Medulla oblongata (tissue), 1 donor: ENCODE measurements around the gene TMEM121B.

Experiments used
- DNase-seq: peaks from one replicate; pipeline ENCODE4 v3.0.0-alpha.2; 2015; ENCODE audit errors: extremely low spot score

Gene TMEM121B

DNA sequence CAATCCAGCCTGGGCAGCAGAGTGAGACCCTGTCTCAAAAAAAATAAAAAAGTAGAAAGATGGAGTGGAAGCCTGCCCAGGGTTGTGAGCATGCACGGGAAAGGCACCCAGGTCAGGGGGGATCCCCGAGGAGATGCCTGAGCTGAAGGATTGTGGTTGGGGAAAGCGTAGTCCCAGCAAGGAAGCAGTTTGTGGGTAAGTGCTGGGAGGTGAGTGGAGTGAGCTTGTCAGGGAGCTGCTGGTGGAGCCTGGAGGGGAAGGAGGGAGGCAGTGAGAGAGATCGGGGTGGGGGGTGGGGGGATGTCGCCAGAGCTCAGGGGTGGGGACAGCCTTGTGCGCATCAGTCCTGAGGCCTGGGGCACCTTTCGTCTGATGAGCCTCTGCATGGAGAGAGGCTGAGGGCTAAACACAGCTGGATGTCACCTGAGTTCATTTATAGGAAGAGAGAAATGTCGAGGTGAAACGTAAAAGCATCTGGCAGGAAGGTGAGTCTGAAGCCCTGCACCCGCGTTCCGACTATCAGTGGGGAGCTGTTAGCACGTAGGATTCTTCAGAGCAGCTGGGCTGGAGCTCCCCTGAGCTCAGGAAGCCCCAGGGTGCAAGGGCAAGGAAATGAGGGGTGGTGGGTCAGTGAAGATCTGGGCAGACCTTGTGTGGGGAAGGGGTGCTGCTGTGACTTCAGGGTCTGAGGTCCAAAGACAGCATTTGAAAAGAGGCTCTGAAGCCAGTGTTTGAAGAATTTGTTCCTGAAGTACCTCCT lies 10.2 kb downstream of the TMEM121B start:
- no peak for DNase-seq

DNA sequence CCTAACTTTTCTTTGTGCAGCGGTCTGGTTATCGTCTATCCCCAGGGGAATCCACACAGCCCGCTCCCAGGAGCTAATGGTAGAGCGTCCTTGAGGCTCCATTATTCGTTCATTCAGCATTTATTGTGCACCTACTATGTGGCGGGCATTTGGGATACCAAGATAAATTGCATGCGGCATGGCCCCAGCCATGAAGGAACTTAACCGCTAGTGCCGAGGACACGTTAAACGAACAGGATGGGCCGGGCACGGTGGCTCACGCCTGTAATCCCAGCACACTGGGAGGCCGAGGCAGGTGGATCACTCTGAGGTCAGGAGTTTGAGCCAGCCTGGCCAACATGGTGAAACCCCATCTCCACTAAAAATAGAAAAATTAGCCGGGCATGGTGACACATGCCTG lies 11.2 kb downstream of the TMEM121B start:
- no peak for DNase-seq

- DNase-seq: no peak
These were observed 11.9 kb downstream of the TMEM121B start for GRCh38 chr22:17109113-17109865.

- no peak for DNase-seq
These were observed 12.7 kb downstream of the TMEM121B start for GRCh38 chr22:17108256-17109112.

DNA sequence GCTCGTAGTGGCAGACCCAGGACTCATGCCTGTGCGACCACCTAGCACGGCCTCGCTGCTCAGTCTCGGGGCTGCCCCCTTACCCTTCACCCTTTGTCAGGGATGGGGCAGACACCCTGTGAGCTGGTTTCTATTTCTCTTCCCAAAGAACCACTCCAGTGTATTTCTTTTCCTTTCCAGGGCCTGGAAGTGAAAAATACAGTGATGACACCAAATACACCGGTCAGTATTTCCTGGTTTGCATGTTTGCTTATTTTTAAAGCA lies 13.7 kb downstream of the TMEM121B start:
- no peak for DNase-seq

- peak; percentile 83 for DNase-seq
These were observed 14.2 kb downstream of the TMEM121B start for GRCh38 chr22:17106785-17107546.

- no peak for DNase-seq
These were observed 14.9 kb downstream of the TMEM121B start for GRCh38 chr22:17106161-17106784.

GRCh38 chr22:17105143-17106129 lies 15.7 kb downstream of the TMEM121B start:
- DNase-seq: no peak

GRCh38 chr22:17104336-17104935 lies 16.7 kb downstream of the TMEM121B start:
- DNase-seq: no peak

- DNase-seq: no peak
These were observed 17.8 kb downstream of the TMEM121B start for GRCh38 chr22:17103351-17103750.

- no peak for DNase-seq
These were observed 18.9 kb downstream of the TMEM121B start for GRCh38 chr22:17102297-17102667.

DNA sequence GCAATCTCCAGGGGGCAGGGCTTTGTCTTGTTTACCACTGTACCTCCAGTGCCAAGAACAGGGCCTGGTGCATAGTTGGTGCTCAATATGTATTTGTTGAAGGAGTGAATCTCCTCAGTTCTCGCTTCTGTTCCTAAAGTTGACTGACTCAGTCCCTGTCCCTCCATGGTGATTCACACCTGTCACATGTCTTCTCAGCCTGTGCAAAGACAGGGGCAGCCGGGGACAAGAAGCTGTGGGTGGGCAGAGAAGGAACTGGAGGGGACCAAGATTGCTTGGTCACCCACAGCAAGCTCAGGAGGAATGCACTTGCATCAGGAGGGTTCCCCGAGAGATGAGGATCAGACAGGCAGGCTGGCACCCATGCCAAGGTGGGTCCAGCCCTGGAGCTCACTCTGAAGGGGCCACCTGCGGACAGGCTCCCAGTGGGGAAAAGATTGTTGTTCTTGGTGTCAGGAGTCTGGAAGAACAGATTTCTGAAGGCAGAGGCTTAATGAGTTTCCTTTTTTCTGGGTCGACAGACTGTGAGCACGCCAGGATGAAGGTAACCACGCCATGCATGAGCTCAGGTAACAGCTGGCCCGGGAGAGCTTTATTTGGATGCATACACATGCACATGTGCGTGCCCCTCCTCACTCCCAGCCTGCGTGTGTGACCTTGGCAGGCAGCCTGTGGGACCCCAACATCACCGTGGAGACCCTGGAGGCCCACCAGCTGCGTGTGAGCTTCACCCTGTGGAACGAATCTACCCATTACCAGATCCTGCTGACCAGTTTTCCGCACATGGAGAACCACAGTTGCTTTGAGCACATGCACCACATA lies 19.5 kb downstream of the TMEM121B start:
- no peak for DNase-seq

DNA sequence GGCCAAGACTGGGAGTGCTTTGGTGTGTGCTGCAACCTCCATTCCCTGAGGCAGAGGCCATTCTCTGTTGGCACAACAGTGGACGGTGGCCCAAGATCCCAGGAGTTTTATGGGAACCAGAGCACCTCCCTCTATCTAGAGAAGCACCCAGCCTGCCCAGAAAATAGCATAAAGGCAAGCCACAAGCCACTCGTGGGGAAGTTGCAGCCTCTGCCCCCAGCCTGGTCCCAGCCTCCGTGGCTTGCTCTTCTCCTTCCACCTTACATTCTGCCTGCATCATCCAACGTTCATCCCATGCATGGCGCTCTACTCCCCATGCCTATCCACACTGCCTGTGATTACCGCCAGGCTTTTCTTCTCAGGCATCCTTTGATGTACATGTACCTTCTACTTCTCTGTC lies 20.5 kb downstream of the TMEM121B start:
- no peak for DNase-seq

DNA sequence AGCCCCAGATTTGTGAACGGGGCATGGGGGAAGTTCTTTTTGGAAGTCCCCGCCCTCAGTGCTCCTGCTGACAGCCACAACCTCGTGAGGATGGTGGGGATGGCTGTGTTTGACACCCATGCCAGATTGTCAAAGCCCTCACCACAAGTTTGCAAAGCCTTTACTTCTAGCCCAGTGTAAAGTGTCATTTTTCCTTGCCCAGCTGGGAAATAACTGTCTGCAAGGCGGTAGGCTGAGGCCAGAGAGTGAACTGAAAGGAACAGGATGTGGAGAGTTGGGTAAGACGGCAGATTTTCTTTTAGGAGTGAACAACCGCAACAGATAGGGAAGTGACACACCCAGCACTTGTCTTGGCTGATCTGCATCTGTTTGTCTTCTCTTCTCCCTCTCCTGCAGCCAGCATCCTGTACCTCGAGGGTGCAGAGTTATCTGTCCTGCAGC lies 22.8 kb downstream of the TMEM121B start:
- peak; percentile 78 for DNase-seq

DNA sequence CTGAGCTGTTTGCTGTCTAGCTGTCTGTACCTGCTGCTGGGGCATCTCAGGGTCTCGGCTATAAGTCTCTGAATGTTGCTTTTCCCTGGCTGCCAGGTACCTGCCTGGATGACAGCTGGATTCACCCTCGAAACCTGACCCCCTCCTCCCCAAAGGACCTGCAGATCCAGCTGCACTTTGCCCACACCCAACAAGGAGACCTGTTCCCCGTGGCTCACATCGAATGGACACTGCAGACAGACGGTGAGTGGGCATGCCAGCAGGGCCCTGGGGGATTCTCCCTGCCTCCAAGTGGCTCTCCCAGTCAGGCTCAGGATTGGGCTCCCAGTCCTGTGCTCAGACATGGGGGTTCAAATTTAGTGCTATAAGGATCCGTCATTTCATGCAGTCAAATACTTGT lies 23.5 kb downstream of the TMEM121B start:
- DNase-seq: no peak

DNA sequence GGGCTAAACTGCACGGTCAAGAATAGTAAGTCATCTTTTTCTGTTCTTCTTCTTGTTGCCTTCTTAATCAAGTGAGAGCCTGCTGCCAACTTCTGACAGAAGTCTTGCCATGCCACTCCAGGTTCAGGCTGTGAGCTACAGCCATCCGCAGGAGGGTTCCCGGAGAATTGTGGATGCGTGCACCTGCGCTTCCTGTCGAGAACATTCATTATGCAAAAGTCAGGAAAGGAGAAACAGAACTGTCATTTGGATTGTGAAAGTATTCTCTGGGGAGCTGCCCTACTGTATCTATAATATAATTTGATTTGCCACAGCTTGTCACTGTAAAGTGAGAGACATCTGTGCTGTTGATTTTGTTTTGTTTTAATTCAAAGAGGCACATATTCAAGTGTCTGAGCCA lies 24.1 kb downstream of the TMEM121B start:
- no peak for DNase-seq

DNA sequence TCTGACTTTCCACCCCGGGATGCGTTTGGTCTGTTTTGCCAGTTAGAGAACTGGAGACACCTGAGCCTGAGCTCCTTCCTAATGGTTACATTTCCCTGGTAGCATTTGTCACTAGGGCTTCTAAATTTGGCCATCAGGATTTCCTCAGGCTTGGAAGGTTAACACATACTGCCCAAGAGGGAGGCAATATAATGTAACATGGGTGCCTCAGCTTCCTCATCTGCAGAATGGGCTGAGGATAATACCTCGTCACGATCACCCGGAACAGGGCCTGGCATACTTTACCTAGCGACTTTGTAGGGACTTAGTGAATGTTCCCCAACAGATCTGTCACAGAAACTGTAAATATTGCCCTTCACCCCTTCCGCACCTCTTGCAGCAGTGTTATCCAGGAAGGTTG lies 25.1 kb downstream of the TMEM121B start:
- no peak for DNase-seq

GRCh38 chr22:17095538-17095937 lies 25.6 kb downstream of the TMEM121B start:
- no peak for DNase-seq

DNA sequence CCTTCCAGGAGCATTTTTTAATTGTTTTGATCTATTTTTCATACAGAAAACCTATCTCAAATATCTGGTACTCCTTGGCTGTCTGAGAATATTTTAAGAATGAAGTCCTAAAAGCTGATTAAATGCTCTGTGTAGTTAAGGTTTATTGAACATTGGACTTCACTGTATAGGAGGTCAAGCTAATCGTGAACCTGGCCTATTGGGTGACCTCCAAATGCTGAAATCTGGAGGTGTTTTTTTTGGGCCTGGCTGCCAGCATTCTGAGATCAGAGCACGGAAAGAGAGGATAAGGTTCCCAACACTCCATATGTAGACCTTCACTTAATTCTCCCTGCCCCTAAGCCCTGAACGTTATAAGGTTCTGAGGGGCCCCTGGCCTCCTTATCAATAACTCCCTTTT lies 28.1 kb downstream of the TMEM121B start:
- DNase-seq: no peak
